ENCODE measurements around the gene TPCN1.

Gene TPCN1

GRCh38 chr12:113254298-113254697 is 33.0 kb downstream of the TPCN1 start:
- in situ Hi-C loops (cut with MboI; ENCODE audit: low sequenced_read_pairs), result no loop called here

GRCh38 chr12:113257564-113257963 is 36.3 kb downstream of the TPCN1 start:
- in situ Hi-C loops (cut with MboI; ENCODE audit: low sequenced_read_pairs), result no loop called here

- in situ Hi-C loops (cut with MboI; ENCODE audit: low sequenced_read_pairs), result no loop called here
Observed at GRCh38 chr12:113260127-113260526, 38.9 kb downstream of the TPCN1 start.

DNA sequence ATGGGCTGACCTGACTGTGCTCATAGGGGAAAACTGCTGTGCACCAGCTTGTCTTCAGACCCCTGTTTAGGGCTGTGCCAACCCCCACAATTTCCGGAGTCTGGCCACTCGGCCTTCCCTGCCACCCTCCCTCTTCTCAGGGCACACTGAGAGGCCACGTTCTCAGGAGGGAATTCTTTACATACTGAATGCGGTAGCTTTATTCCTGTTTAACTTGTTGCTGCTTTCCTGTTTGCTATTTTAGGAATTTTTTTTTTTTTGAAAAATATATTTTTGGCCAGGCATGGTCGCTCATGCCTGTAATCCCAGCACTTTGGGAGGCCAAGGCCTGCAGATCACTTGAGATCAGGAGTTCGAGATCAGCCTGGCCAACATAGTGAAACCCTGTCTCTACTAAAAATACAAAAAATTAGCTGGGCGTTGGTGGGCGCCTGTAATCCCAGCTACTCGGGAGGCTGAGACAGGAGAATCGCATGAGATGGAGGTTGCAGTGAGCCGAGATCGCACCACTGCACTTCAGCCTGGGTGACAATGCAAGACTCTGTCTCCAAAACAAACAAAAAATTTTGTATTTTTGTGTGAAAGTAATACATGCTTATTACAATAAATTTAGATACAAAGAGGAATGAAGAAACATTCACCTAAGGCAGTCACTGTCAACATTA is 39.5 kb downstream of the TPCN1 start:
- in situ Hi-C loops (cut with MboI; ENCODE audit: low sequenced_read_pairs), result no loop called here

DNA sequence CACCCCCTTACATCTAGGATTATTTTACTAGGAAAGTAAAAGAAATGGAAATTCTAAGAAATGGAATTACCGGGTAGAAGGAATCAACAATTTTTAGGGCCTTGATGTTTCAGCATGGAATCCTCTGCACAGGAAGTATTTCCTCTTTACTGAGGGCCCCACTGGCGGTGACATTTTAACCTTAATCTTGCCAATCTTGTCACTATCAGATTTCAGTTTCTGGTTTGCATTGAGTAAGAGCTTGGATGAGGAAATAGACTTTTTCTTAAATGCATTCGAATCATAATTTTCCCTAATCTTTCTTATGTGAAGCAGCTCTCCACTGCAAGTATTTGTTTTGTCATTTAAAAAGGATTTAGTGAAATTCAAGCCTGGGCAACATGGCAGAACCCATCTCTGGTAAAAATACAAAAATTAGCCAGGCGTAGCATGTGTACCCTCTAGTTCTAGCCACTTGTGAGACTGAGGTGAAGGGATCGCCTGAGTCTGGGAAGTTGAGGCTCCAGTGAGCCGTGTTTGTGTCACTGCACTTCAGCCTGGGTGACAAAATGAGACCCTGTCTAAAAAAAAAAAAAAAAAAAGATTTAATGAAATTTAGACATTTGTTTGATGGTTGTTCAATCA is 40.7 kb downstream of the TPCN1 start:
- in situ Hi-C loops (cut with MboI; ENCODE audit: low sequenced_read_pairs), result no loop called here

GRCh38 chr12:113262710-113263109 is 41.4 kb downstream of the TPCN1 start:
- in situ Hi-C loops (cut with MboI; ENCODE audit: low sequenced_read_pairs), result no loop called here

DNA sequence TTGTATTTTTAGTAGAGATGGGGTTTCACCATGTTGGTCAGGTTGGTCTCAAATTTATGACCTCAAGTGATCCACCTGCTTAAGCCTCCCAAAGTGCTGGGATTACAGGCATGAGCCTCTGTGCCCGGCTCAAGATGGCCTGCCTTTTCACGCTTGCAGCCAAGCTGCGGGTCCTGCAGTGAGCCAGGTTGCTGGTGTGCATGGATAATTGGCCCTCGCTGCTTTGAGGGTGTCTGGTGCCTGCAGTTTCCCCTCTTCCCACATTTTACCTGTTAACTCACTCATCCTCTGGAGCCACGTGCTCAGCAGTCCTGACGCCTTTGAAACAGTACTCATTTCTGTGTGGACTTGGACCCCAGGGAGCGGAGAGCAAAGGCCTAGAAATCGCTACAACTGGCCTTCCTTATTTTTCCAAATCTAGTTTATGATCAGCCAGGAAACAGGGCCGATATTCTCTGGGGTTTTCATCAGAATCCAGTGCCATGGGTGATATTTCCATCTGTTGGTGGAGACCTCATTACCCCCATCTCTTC is 42.2 kb downstream of the TPCN1 start:
- in situ Hi-C loops (cut with MboI; ENCODE audit: low sequenced_read_pairs), result no loop called here

DNA sequence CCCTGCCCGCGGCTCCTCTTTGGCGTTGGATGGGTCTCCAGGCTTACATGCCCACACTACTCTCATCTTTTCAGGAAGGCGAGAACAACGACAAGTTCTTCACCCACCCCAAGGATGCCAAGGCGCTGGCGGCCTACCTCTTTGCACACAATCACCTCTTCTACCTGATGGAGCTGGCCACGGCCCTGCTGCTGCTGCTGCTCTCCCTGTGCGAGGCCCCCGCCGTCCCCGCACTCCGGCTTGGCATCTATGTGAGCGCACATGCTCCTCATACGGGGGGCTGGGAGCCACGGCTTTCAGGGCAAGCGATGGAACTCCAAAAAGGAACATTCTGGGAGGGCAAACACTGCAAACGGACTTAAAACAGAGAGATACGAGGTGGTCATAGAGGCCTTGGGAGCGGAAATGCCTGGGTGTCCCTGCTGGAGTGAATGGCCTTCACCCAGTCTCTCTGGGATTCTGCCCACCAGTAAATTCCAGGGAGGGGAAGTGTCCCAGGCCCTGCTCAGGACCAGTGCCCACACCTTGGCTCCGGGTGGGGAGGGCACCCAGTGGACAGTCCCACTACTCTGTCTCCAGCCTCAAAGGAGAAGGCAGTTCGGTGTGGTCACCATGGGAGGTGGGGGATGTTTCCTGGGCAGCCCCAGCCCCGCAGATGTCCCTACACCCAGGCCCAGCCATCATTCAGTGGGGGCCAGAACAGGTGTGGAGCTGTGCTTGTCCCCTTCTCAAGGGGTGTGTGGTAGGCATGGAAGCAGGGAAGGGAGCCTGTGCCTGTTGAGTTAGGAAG is 45.0 kb downstream of the TPCN1 start:
- in situ Hi-C loops (cut with MboI; ENCODE audit: low sequenced_read_pairs), result no loop called here

GRCh38 chr12:113267621-113268020 is 46.4 kb downstream of the TPCN1 start:
- in situ Hi-C loops (cut with MboI; ENCODE audit: low sequenced_read_pairs), result no loop called here

DNA sequence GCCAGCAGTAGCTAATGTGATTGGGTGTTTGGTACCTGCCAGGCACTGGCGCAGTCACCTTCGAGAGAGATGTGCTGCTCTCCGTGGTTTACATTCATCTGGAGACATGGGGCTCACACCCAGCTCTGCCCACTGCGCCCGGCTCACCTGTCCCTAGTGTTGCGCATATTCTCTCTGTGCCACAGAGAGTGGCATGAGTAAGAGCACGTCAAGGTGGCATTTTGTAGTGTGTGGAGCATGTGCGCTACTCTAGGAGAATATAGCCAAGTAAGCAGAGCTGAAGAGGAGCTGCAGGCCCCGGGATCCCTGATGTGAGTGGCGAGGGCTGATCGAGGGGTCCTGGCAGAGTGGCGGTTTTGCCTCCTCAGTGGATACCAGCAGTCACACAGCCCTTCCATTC is 46.9 kb downstream of the TPCN1 start:
- in situ Hi-C loops (cut with MboI; ENCODE audit: low sequenced_read_pairs), result no loop called here

- in situ Hi-C loops (cut with MboI; ENCODE audit: low sequenced_read_pairs), result no loop called here
Observed at GRCh38 chr12:113268621-113269020, 47.4 kb downstream of the TPCN1 start.

DNA sequence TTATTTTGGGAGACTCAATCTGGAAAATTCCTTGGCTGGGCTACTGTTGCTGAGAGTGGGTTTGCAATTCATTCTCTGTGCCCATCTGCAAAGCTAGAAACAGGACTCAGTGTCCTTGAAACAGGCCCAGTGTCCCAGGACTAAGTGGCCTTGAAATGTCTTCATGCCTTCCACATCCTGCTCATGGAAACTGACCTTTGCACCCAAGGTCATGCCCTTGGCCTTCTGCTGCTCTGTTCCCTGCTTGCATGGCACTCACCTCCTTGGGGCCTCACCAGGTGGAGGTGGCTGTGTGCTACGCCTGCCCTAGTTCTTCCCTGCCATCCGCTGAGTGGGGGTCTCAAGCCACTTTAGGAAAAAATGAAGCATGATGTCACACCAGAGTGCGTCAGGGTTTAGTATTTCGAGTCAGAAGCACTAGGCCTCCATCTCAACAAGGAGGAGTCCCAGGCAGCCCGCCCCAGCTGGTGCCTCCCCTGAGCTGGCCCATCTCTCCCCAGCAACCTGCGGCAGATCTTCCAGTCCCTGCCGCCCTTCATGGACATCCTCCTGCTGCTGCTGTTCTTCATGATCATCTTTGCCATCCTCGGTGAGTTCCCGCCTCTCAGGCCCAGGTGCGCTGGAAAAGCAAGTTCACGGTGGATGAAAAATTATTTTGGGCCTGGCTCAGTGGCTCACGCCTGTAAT is 48.1 kb downstream of the TPCN1 start:
- in situ Hi-C loops (cut with MboI; ENCODE audit: low sequenced_read_pairs), result no loop called here

GRCh38 chr12:113270709-113271009 is 49.4 kb downstream of the TPCN1 start:
- in situ Hi-C loops (cut with MboI; ENCODE audit: low sequenced_read_pairs), result no loop called here

GRCh38 chr12:113271466-113271852 is 50.2 kb downstream of the TPCN1 start:
- in situ Hi-C loops (cut with MboI; ENCODE audit: low sequenced_read_pairs), result no loop called here

- in situ Hi-C loops (cut with MboI; ENCODE audit: low sequenced_read_pairs), result no loop called here
Observed at GRCh38 chr12:113271853-113272561, 50.7 kb downstream of the TPCN1 start.

DNA sequence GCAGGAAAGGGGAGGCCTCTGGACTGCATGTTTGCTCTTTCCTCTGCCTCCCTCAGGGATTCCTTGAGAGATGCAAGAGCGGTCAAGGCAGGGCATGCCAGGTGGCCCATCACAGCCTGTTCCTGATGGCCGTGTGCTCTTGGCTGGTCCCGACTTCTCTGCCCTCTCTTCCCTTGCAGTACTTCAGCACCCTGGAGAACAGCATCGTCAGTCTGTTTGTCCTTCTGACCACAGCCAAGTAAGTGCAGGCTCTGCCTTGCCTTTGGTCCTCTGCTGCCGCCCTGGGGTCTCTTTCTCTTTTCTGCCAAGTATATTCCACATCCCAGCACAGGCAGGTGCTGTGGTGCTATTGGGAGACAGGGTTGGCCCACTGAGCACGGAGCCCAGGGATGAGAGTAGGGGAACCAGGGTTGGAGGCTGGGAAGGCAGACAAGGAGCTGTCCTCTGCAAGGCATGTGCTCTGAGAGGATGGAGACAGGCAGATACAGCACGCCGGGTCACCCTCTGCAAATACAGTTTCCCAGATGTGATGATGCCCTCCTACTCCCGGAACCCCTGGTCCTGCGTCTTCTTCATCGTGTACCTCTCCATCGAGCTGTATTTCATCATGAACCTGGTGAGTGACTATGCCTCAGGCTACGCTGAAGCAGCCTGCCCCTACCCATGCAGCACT is 51.9 kb downstream of the TPCN1 start:
- in situ Hi-C loops (cut with MboI; ENCODE audit: low sequenced_read_pairs), result no loop called here

DNA sequence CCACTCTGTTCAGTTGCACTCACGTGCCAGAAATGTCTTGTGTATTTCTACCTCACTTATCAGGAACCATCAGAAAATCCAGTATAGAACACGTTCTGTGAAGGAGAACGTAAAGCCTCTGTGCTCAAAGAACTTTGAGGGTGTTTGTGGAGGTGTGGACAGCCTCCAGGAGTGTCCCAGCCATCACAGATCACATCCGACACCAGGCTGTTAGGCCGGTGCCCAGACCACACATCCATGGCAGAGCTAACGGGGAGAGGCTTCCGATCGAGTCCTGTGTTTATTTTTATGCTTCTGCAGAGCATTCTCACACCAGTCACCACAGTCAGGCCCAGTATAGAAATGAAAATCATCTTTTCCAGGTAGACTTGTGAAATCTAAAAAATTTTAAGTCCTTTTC is 53.6 kb downstream of the TPCN1 start:
- in situ Hi-C loops (cut with MboI; ENCODE audit: low sequenced_read_pairs), result no loop called here

GRCh38 chr12:113276306-113276705 is 55.0 kb downstream of the TPCN1 start:
- in situ Hi-C loops (cut with MboI; ENCODE audit: low sequenced_read_pairs), result no loop called here

DNA sequence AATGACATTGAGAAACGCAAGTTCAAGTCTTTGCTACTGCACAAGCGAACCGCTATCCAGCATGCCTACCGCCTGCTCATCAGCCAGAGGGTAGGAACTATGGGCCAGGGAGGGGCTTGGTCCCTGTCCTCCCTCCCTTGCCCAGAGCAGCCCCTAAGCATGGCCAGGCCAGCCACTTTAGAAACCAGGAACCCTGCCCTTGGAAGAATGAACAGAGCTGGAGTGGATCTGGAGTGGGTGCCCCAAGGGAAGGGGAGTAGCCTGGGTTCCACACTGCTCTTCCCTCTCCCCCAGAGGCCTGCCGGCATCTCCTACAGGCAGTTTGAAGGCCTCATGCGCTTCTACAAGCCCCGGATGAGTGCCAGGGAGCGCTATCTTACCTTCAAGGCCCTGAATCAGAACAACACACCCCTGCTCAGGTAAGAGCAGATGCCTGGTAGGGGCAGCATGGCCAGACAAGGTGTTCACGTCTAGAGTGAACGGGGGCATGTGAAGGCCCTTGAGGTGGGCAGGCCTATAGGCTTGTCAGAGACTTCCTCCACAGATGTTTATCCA is 55.8 kb downstream of the TPCN1 start:
- in situ Hi-C loops (cut with MboI; ENCODE audit: low sequenced_read_pairs), result no loop called here

- in situ Hi-C loops (cut with MboI; ENCODE audit: low sequenced_read_pairs), result no loop called here
Observed at GRCh38 chr12:113277511-113277910, 56.2 kb downstream of the TPCN1 start.
